GM21786 (cell line): ENCODE data around the gene KLF9.

Source experiments
- ATAC-seq: cut with Tn5 transposase; IDR thresholded peaks from one replicate; pipeline ENCODE4 v1.9.1; 2021; ENCODE audit not compliant: unreplicated experiment

The KLF9 gene

GRCh38 chr9:70367305-70367930 lies 47.0 kb downstream of the KLF9 start:
- no peak for ATAC-seq

GRCh38 chr9:70363760-70364159 lies 50.7 kb downstream of the KLF9 start:
- no peak for ATAC-seq

GRCh38 chr9:70362952-70363351 lies 51.5 kb downstream of the KLF9 start:
- no peak for ATAC-seq

GRCh38 chr9:70355801-70356200 lies 58.7 kb downstream of the KLF9 start:
- no peak for ATAC-seq

- no peak for ATAC-seq
These were observed 61.7 kb downstream of the KLF9 start for GRCh38 chr9:70352802-70353201.

- ATAC-seq, result no peak
These were observed 62.1 kb downstream of the KLF9 start for GRCh38 chr9:70352356-70352755.

- ATAC-seq, result no peak
These were observed 67.4 kb downstream of the KLF9 start for GRCh38 chr9:70347046-70347445.

- no peak for ATAC-seq
These were observed 73.9 kb downstream of the KLF9 start for GRCh38 chr9:70340572-70340971.
